HG03060 (cell line): Measurements from ENCODE around the gene USP14.
"Not testable (repeated sequence)": the region's sequence is repeated elsewhere in the genome, so short reads cannot be mapped to it uniquely, and the experiment has no call there.

ENCODE experiments used
- ATAC-seq: cut with Tn5 transposase; IDR thresholded peaks from one replicate; pipeline ENCODE4 v1.9.1; 2021; ENCODE audit warnings: low read depth, moderate number of reproducible peaks; ENCODE audit not compliant: unreplicated experiment

The USP14 gene

DNA sequence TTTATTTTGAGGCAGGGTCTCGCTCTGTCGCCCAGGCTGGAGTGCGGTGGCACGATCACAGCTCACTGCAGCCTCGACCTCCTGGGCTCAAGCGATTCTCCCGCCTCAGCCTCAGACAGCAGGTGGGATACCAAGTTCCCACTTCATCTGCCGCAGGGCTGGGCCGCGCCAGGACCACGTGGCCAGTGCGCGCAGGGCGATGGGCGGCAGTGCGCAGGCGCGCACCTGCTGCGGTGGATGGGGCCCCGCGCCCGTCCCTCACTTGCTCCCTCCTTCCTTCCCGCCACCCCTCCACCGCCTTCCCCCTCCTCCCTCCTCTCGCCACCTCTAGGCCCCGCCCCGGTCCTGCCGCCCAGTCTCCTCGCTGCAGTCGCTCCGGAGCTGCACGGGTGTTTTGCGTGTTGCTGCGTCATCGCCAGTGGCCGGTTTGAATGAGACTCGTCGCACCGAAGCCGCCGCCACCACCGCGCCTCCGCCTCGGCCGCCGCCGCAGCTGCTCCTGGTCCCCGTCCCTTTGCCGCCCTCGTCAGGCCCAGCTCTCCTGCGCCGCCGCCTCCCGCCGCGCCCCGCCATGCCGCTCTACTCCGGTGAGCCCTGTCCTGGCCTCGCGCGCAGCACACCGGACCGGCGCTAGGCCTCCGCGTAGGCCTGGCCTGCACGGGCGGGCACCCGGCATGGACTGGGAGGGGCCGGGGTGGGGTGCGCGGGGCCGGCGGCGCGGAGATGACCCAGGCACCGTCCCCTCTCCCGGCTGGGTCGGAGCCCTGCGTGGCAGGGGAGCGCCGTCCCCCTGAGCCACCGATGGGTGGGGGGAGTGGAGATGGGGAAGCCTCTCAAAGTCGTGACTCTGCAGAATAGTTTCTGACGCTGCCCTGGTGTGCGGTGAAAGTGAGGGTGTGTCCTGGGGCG, at the start of gene USP14:
TSS of gene USP14 (plus strand) at position 430 of the 909 bp plus-strand sequence. CDS start at position 572, 142 bp downstream.
- peak; percentile 82 for ATAC-seq

DNA sequence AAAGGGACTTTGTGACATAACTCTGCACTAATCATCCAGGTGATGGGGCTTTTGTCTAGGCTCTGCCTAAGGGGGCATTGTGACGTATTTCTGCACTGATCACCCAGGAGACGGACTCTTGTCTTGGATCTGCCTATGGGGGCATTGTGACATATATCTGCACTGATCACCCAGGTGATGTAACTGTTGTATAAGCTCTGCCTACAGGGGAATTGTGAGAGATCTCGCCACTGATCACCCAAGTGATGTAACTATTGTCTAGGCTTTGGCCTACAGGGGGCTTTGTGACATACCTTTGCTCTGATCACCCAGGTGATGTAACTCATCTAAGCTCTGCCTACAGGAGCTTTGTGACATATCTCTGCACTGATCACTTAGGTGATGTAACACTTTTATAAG, 49.7 kb upstream of the USP14 start:
- ATAC-seq, result not testable (repeated sequence)

DNA sequence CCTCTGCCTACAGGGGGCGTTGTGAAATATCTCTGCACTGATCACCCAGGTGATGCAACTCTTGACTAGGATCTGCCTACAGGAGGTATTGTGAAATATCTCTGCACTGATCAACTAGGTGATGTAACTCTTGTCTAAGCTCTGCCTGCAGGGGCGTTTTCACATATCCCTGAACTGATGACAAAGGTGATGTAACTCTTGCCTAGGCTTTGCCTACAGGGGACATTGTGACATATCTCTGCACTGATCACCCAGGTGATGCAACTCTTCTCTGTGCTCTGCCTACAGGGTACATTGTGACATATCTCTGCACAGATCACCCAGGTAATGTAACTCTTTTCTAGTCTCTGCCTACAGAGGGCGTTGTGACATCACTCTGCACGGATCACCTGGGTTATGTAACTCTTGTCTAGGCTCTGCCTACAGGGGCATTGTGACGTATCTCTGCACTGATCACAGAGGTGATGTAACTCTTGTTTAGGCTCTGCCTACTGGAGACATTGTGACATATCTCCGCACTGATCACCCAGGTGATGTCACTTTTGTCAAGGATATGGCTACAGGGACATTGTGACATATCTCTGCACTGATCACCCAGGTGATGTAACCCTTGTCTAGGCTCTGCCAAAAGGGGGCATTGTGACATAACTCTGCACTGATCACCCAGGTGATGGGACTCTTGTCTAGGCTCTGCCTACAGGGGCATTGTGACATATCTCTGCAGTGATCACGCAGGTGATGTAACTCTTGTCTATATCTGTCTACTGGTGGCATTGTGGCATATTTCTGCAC, 49.0 kb upstream of the USP14 start:
- ATAC-seq, result not testable (repeated sequence)

DNA sequence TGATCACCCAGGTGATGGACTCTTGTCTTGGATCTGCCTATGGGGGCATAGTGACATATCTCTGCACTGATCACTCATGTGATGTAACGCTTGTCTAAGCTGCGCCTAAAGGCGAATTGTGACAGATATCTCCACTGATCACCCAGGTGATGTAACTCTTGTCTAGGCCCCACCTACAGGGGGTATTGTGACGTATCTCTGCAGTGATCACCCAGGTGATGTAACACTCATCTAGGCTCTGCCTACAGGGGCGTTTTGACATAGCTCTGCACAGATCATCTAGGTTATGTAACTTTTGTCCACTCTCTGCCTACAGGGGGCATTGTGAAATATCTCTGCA, 48.5 kb upstream of the USP14 start:
- not testable (repeated sequence) for ATAC-seq

DNA sequence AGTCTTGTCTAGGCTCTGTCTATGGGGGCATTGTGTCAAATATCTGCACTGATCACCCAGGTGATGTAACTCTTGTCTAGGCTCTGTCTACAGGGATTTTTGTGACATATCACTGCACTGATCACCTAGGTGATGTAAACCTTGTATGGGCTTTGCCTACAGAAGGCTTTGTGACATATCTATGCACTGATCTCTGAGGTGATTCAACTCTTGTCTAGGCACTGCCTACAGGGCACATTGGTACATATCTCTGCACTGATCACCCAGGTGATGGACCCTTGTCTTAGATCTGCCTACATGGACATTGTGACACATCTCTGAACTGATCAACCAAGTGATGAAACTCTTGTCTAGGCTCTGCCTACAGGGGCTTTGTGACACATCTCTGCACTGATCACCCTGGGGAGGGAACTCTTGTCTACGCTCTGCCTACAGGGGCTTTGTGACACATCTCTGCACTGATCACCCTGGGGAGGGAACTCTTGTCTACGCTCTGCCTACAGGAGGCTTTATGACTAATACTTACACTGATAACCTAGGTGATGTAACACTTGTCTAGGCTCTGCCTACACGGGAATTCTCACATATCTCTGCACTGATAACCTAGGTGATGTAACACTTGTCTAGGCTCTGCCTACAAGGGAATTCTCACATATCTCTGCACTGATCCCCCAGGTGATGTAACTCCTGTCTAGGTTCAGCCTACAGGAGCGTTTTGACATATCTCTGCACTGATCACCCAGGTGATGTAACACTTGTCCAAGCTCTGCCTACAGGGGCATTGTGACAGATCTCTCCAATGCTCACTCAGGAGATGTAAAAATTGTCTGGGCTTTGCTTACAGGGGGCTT, 47.8 kb upstream of the USP14 start:
- ATAC-seq, result not testable (repeated sequence)

DNA sequence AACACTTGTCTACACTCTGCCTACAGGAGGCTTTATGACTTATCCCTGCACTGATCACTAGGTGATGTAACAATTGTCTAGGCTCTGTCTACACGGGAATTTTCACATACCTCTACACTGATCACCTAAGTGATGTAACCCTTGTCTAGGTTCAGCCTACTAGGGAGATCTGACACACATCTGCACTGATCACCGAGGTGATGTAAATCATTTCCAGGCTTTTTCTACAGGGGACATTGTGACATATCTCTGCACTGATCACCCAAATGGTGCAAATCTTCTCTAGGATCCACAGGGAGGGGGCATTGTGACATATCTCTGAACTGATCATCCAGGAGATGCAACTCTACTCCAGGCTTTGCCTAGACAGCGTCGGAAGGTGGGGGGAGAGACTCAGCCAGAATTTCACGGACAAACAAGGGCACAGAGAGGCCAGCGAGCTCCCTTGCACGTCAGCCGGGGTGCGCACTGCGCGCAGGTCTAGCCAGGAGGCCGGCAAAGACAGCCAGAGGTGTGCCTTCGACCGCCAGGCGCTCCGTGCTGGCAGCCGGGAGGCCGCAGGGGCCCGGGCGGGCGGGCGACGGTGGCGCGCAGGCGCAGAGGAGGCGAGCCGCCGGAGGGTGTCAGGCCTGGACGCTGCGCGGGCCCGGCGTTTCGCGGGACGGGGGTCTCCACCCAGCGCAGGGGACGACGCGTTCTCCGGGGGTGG, 46.9 kb upstream of the USP14 start:
- no peak for ATAC-seq

DNA sequence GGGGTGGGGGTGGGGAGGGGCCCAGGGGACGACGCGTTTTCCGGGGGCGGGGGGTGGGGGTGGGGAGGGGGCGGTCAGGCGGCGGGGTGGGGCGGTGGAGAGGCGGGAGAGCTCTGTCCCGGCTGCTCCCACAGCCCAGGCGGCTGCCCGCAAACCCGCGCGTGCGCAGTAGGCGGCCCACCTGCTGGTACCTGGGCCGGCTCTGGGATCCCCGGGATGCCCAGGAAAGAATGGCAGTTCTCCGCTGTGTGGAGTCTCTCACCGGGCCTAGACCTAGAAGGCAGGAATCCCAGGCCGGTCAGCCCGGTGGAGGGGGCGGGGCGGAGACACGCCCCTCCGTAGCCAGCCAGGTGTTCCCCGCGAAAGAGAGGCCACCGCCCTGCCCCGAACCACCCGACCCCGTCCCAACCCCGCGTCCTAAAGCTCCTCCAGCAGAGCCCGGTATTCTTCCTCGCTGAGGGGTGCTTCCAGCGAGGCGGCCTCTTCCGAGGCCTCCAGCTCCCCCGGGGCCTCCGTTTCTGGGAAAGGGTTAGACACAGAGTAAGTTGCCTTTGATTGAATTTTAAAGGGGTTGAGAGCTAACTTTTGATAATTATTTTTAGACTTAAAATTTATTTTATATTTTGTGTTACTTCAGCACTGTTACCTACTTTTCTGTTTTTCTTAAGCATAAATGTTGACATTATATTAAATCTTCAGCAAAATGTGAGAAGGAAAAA, 46.2 kb upstream of the USP14 start:
- not testable (repeated sequence) for ATAC-seq

DNA sequence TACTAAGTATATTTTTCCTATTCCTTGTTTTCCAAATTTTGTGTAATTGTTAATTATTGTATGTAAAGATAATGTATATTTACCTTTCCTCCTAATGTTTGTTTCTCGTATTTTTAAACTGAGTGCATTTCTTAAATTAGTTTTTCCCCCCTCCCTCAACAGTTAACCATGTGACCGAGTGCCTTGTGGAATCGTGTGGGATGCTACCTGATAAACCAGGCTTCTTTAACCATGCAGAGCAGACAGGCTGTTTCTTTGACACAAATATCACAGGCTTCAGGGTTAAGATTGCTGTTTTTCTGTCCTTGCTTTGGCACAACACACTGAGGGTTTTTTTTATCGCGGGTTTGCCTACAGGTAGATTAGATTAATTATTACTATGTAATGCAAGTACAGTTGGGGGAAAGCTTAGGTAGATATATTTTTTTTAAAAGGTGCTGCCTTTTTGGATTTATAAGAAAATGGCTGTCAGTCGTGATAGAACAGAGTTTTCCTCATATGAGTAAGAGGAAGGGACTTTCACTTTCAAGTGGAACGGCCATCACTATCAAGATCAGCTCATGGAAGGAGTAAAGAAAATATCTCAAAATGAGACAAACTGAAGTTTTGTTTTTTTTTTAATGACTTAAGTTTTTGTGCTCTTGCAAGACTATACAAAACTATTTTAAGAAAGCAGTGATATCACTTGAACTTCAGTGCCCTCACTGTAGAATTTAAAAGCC, 37.7 kb upstream of the USP14 start:
- ATAC-seq, result not testable (repeated sequence)

DNA sequence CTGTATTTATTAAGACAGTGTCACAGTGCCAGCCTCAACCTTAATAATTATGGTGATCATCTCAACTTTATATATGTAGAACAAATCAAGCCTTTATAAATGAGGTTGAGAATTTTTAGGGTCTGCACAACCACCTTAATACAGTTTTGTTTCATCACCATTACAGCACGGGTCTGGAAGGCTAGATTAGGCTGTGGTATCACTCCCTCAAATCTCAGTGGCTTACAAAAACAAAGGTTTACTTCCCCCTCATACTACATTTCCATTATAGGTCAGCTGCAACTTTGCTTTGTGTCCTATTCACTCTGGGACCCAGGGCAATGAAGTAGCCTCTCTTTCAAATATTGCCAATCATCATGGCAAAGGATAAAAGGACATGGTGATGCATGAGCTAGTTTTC, 23.3 kb upstream of the USP14 start:
- no peak for ATAC-seq

DNA sequence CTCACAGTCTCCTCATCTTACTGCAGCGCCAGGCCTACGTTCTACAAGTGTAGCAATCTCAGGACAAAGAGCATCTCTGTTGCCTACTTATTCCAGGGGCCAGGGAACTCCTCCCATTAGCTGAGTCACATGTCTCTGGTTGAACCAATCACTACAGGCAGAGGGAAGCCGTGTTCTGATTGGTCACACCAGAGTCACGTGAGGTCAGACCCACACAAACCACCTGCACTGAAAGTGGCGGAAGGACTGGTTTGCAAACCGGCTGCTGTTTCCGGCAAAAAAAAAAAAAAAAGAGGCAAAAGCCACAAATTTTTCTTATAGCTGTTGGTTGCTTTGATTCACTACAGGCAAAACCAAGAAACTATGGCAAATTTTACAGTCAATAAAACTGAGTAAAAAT, 21.9 kb upstream of the USP14 start:
- ATAC-seq, result no peak

DNA sequence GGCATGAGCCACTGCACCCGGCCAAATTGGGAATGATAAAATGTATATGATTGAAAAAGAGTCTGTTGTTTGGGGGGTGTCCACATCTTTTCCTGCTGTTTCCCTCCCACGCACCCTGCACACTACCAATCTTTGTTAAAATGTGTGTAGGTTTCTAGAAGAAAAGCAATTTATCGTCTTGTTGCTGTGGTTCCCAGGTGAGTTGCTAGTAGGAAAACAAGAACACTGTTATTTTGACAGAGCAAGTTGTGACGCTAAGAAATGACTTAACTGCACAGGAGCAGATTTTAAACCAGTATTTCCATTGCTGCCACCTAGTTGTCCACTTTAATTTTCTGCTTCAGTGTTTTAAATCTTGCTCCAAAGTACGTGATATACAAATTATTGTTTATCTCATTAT, 21.0 kb upstream of the USP14 start:
- ATAC-seq, result no peak

DNA sequence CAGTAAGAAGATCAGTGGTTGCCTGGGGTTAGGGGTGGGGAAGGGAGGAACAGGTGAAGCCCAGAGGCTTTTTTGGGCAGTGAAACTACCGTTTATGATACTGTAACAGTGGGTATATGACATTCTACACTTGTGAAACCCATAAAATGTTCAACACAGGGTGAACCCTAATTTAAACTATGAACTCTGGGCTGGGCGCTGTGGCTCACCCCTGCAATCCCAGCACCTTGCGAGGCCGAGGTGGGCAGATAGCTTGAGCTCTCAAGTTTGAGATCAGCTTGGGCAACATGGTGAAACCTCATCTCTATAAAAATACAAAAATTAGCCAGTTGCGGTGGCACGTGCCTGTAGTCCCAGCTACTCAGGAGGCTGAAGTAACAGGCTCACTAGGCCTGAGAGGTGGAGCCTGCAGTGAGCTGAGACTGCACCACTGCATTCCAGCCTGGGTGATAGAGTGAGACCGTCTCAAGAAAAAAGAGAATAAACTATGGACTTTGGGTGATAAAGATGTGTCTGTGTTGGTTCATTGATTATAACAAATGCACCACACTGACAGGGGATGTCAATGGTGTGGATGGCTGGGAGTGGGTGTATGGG, 17.6 kb upstream of the USP14 start:
- no peak for ATAC-seq

DNA sequence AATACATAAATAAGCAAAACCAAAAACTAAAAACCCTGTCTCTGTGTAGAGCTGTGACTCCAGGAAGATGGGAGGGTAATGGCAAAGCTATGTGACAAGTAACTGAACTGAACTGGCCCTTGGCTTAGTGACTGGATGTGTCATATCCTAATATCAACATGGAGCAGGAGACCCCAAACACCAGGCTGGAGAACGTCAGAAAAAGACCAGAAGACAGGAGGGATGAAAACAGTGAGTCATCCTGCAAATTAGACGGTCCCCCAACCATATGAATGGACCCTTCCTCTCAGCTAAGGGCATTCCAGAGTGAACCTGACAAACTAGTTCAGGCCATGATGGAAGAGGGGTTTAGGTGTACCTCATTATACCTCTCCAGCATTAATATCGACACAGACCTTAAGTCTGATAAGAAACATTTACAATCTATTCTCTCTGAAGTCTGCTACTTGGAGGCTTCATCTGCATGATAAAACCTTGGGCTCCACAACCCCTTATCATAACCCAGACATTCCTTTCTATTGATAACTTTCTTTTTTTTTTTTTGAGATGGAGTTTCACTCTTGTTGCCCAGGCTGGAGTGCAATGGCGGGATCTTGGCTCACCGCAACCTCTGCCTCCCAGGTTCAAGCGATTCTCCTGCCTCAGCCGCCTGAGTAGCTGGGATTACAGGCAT, 15.6 kb upstream of the USP14 start:
- ATAC-seq, result not testable (repeated sequence)

DNA sequence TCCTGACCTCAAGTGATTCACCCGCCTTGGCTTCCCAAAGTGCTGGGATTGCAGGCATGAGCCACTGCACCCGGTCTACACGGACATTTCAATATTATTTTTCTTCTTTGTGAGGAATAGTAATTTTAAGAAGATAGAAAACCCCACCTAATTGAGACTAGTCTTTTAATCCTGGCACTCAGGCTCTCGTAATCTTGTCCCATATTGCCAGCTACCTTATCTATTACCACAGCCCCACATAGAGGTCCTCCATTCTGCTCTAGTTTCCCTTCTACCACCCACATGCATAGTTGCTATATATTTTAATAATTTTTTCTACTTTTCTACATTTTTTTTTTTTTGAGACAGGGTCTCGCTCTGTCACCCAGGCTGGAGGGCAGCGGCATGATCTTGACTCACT, 9.5 kb upstream of the USP14 start:
- ATAC-seq, result no peak

DNA sequence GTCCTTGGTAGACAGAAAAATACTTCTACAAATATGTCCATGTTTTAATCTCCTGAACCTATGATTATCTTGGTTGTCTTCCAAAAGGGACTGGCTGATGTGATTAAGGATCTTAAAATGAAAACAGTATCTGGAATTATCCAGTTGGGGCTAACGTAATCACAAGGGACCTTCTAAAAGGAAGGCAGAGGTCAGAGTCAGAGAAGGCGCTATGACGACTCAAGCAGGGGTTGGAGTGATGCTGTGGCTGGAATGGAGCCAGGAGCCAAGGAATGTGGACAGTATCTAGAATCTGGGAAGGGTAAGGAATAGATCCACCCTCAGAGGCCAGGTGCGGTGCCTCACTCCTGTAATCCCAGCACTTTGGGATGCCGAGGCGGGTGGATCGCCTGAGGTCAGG, 4.2 kb upstream of the USP14 start:
- no peak for ATAC-seq

DNA sequence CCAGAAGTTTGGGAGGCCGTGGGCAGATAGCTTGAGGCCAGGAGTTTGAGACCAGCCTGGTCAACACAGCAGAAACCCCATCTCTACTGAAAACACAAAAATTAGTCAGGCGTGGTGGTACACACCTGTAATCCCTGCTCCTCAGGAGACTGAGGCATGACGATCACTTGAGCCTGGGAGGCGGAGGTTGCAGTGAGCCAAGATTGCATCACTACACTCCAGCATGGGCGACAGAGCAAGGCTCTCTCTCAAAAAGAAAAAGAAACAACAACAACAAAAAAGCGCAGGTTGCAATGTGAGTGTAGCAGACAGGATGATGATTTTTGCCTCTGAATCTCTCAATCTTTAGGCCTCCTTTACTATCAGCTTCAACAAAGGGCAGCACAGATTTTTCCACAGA, 2.7 kb upstream of the USP14 start:
- ATAC-seq, result no peak

DNA sequence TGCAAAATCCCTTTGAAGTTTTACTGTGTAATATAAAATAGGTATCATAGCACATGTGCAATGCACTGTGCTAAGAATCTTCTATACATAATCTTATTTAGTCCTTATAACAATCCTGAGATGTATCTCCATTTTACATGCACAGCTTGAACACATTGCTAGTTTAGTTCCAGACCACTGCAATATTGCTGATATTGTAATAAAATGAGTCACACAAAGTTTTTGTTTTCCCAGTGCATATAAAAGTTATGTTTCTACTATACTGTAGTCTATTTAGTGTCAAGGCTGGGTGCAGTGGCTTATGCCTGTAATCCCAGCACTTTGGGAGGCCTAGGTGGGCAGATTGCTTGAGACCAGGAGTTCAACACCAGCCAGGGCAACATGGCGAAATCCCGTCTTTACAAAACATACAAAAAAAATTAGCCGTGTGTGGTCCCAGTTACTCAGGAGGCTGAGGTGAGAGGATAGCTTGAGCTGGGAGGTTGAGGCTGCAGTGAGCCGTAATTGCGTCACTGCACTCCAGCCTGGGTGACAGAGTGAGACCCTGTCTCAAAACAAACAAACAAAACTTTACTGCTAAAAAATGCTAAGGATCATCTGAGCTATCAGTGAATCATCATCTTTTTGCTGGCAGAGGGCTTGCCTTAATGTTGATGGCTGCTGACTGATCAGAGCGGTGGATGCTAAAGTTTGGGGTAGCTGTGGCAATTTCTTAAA, 1.7 kb upstream of the USP14 start:
- ATAC-seq, result no peak
